GM21723 (cell line): Measurements from ENCODE around the gene DNAAF1.
A peak's percentile ranks its signal among the peaks of the same experiment; 100 is the strongest.
"Not testable (repeated sequence)": the region's sequence is repeated elsewhere in the genome, so short reads cannot be mapped to it uniquely, and the experiment has no call there.

Experiments used
- ATAC-seq: cut with Tn5 transposase; IDR thresholded peaks from one replicate; pipeline ENCODE4 v1.9.1; 2021; ENCODE audit warnings: mild to moderate bottlenecking, moderate library complexity; ENCODE audit not compliant: unreplicated experiment

DNAAF1 gene

DNA sequence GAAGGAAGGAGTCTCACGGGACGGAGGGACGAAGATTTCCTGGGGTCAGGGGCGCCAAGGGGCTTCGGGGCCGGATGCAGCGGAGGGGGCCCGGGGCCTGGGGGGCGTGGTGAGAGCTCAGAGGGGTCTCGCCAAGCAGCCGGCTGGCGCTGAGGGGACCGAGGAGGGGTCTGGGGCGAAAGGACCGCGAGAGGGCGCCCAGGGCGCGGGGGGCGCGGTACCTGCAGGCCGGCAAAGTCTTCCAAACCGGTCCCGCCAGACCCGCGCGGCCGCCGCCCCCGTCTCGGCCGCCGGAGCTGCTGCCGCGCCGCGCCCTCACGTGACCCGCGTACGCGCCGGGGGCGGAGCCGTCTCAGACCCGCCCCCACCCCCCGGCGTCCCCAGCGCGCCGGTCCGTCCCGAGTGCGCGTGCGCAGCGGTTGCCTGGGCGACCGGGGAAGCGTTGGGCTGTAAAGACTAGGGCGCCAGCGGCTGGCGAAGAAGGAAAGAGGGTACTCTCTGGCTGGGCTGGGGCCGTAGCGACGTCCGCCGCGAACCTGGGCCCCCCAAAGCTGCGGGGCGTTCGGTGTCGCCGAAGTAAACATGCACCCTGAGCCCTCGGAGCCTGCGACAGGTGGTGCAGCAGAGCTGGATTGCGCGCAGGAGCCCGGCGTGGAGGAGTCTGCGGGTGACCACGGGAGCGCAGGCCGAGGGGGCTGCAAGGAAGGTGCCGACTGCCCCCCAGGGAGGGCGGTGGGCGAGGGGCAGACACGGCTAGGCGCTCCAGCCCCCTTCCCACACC is at the start of gene DNAAF1, which contains the start of gene HSDL1:
Gene DNAAF1, plus strand, starts transcription at position 450 of the 781 bp plus-strand sequence. Its CDS starts 133 bp downstream, at position 583.
Gene HSDL1, minus strand, starts transcription at position 319 of the 781 bp plus-strand sequence. CDS start 13,856 bp downstream, outside the sequence.
- ATAC-seq = peak; percentile 80

DNA sequence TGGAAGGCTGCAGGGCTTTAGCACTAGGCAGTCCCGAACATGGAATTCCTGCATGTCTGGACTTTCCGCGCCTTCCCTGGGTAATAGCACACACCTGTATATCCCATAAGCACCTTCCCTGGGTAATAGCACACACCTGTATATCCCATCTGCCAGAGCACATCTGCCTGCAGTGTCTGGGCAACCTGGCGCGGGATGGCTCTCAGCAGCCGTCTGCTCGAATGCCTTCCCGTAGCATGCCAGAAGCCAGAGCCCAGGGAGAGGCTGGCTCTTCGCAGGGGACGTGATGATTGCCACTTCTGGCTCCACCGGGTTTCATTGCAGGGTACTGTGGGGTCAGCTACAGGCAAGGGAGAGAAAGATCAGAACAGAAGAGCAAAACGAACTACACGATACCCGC is 49.6 kb upstream of the DNAAF1 start:
- no peak for ATAC-seq

DNA sequence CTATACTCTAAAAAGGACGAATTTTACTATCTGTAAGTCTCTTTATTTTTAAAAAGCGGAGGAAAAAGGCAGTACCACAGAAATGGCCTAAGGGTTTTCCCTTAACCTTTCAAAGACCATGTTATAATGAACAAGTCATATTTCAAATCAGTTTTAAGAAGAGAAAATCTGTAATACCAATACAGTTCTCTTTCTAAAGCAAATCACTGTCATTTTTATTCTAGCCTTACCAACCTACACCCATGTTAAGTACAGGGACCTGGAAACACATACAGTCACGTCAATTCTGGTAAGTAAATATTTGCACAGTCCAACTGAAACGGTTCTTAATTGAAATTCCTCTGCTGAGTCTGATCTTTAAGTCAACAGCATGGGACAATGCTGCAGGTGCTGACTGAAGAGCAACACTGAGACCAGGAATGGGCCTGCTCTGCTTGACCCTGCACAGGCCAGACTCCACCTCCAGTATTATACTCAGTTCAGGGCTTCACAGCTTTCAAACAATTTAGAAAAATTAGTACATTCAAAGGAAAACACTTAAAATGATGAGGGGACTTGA is 48.6 kb upstream of the DNAAF1 start:
- ATAC-seq = no peak

DNA sequence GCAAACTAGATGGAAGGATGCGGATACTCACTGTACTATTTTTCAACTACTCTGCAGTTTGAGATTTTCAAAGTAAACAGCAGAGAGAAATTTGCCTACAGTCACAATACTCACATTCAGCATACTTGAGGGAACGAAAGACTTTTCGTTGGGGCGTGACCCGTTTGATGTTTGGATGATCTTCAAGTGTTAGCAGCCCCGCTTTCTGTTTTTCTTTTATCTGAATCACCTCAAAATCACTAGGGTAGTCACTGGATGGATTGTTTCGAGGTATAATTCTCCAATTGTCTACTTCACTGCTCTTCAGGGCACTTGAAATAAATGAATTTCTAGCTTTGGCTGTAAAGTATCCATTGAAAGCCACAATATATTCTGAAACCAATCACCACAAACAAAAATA is 46.2 kb upstream of the DNAAF1 start:
- ATAC-seq = no peak

DNA sequence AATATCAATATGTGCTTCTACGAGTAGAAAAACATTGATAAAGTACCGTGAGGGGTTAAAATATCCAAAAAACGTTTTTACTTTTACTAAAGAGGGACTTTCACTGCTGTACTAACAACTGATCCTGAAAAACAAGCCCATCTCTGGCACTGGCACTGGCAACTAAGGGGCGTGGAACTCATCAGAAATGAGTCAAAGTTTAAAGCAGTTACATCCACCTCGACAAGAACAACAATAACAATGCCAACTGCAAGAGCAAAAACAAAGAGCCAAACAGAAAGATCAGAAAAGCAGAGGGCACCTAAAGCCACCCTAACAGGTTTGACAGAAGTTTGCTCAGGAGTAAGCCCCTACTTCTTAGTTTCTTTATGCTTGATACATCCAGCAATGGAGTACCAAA is 41.4 kb upstream of the DNAAF1 start:
- ATAC-seq = no peak

- ATAC-seq = no peak
Observed at GRCh38 chr16:84104231-84104630, 40.9 kb upstream of the DNAAF1 start.

DNA sequence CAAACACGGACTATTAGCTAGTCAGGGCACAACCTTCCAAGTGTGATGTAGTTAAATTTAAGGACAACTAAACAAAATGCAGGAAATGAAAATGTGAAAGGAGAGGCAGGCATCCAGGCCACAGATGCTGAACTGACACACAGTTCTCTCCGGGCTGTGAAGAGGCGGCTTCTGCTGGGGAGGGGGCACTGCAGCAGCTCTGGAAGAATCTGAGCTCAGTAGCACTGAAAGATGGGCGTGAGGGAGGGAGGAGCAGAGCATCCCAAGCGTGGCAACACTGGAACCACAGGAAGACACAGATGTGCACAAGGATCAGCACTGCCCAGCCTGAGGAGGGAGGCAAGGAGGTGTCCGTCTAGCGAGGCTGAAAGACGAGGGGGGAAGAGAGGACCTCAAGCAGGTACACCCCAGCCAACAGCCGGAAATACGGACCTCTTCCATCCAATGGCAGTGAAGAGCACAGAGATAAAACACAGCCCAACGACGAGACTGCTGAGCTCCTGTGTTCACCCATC is 39.8 kb upstream of the DNAAF1 start:
- no peak for ATAC-seq

GRCh38 chr16:84105948-84106740 is 39.0 kb upstream of the DNAAF1 start:
- no peak for ATAC-seq

DNA sequence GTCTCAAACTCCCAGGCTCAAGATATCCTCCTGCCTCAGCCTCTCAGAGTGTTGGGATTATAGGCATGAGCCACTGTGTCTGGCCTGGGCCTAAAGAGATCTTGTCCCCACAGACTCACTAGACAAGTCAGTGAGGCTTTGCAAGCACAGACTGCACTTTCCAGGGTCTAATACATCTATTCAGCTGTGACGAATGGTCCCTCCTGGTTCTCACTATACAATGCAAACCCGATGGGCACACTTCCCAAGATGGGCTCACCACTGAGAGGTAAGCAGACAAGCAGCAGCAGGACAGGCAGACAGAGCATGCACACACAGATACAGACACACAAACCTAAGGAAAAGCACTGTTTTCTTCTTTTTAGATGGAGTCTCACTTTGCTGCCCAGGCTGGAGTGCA is 37.2 kb upstream of the DNAAF1 start:
- ATAC-seq = no peak

DNA sequence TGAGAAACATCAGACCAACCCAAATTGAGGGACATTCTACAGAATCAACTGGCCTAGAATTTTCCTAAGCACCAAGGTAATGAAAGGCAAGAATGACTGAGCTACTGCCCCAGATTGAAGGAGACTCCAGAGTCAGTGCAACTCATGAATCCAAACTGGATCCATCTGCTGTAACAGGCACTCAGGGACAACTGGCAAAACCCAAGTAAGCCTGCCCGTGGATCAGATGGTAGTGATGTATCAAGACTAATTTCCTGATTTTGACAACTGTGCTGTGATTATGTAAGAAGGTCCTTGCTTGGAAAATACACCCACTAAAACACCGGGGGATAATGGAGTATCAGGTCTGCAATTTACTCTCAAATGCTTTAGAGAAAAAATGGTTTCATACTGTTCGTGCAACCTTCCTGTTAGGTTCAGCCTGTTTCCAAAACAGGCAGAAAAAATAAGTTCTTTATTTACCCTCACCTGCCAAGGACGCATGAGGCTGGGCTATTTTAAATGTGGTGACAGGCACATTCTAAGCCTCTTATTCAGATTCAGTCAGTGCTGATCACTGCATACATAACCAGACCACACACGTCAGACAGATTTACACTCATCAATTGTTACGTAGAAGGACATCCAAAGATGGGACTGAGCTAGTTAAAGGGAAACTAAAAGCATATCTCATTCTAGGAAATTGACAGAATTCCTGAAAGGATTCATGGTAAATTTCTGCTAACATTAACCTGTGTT is 35.3 kb upstream of the DNAAF1 start:
- no peak for ATAC-seq

GRCh38 chr16:84110527-84110926 is 34.6 kb upstream of the DNAAF1 start:
- ATAC-seq = no peak

DNA sequence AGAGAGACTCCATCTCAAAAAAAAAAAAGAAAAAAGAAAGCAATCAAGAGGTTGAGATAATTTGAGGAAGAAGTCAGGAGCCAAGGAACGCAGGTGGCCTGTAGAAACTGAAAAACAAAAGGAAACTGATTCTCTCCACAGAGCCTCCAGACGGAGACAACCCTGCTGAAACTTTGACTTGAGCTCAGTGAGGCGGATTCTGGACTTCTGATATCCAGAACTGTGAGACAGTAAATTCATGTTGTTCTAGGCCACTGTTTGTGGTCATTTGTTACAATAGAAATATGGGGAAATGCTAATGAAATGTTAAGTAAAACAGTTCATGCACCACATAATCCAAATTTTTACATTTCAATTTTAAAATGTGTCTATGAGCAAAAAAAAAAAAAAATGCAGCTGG is 33.6 kb upstream of the DNAAF1 start:
- ATAC-seq = no peak

- ATAC-seq = not testable (repeated sequence)
Observed at GRCh38 chr16:84111949-84112348, 33.2 kb upstream of the DNAAF1 start.

DNA sequence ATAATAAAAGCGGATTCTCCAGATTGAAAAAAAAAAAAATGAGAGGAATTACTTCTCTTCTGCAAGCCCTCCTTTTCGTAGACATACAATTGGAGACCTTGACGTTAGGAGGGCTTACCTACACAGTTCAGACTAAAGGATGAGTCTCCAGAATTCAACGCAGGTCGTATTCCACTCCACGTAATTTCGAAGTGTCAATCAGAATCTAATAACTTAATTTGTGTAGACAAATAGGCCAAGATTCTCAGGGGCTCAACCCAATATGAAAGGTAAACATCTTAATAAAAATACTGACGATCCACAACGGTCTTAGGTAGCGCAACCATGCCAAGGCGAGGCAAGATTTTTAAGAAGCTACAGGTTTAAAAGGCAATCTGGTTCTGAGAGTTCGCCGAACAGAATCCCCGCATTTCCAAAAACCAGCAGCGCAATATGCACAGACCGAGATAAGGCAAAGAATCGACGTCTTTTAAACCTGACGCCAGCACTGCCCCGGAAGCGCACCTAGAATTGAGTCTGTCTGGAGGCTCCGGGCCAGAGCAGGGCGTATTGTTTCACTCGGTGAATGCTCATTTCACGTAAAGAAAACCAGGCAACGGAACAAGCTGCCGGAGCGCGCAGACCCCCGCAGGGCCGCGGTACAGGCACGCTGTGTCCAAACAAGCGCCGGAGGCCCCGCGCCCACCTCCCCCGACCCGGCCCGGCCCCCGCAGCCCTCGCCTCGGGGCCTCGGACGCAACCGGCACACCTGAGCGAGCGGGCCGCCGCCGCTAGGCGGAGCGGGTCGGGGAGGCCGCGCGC is 29.0 kb upstream of the DNAAF1 start:
- ATAC-seq = peak; percentile 44

DNA sequence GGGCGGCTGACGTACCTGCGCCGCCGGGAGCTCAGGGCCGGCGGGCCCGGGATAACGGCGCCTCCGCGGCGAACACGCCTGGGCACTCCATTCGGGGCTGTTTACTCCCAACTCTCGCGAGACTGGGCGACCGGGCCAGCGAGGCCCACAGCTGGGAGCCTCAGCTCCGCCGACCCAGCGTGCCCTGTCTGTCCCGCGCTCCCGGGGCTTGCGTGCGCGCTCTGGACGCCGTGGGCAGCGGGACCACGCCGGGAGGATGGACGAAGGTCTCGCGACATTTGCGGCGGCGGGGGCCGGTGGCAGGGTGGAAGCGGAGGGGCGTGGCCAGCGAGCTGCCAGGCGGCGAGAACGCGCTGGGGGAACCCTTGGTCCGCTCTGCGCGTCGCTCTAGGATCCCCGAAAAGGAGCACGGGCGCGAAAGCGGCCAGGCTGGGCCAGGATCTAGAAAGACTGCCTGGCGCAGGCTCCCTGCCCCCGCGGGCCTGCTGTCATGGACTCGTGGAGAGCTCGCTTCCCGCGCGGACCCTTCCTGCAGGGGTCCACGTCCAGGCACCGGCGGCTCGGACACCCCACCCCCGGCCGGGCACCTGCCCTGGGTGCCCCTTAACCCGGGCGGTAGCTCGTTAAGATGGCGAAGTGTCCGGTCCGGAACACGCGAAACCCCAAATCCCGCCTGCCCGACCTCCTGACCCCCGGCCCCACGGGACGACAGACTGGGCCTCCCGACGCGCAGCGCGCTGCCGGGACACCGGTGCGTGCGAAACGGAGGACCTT is 28.2 kb upstream of the DNAAF1 start, which contains the start of gene MBTPS1:
Gene MBTPS1, minus strand, starts transcription at position 223 of the 774 bp plus-strand sequence. CDS start 15,159 bp downstream, outside the sequence.
- ATAC-seq = peak; percentile 93

DNA sequence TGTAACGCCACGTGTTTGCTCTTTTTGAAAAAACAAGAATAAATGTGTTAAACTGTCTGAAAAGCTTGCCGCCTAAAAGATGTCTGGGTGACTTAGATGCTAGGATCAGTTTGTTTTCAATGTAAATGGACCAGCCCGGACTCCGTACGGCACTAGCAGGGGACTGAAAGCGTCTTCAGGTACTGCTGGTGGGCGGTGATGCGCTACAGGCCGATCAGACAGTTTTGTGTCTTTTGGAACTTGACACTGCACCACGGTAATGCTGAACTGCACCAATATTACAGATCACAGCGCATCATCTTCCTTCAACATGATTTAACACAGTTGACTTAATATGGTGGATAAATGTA is 27.6 kb upstream of the DNAAF1 start:
- peak; percentile 10 for ATAC-seq

- not testable (repeated sequence) for ATAC-seq
Observed at GRCh38 chr16:84118315-84118714, 26.8 kb upstream of the DNAAF1 start.

- no peak for ATAC-seq
Observed at GRCh38 chr16:84119368-84119767, 25.7 kb upstream of the DNAAF1 start.

GRCh38 chr16:84120023-84120422 is 25.1 kb upstream of the DNAAF1 start:
- no peak for ATAC-seq
